Endodermal cell (in vitro differentiated cells): ENCODE measurements around the gene PTH2. TPM values are rescaled to one million over a fixed set of nuclear protein-coding genes. Genes with fewer than 3 reads are reported as not detected.

Source experiments
- DNase-seq: peaks from one replicate; pipeline ENCODE4 v3.0.0-alpha.2; 2017
- H3K27ac ChIP-seq: 2 replicates; pipeline ENCODE4 v1.5.1; 2013; ENCODE audit warnings: mild to moderate bottlenecking, low read depth, low read length, moderate library complexity
- H3K27me3 ChIP-seq: 2 replicates; pipeline ENCODE4 v1.6.1; 2013; ENCODE audit warnings: mild to moderate bottlenecking, low read length, moderate library complexity; ENCODE audit not compliant: insufficient read depth, control insufficient read depth, poor library complexity, severe bottlenecking
- H3K36me3 ChIP-seq: 2 replicates; pipeline ENCODE4 v1.7.0; 2013; ENCODE audit warnings: mild to moderate bottlenecking, low read length, moderate library complexity; ENCODE audit not compliant: control insufficient read depth, insufficient read depth
- H3K4me1 ChIP-seq: one replicate; pipeline ENCODE4 v1.7.0; 2013; ENCODE audit warnings: low read length; ENCODE audit not compliant: control insufficient read depth, insufficient read depth
- H3K4me3 ChIP-seq: 2 replicates; pipeline ENCODE4 v1.5.1; 2013; ENCODE audit warnings: mild to moderate bottlenecking, low read length, moderate library complexity
- H3K9ac ChIP-seq: 2 replicates; pipeline ENCODE4 v1.6.1; 2013; ENCODE audit warnings: mild to moderate bottlenecking, low read length, moderate library complexity; ENCODE audit not compliant: poor library complexity, severe bottlenecking; ENCODE audit errors: extremely low read depth
- H3K9me3 ChIP-seq: 2 replicates; pipeline ENCODE4 v1.6.1; 2013; ENCODE audit warnings: mild to moderate bottlenecking, low read length, moderate library complexity; ENCODE audit not compliant: control insufficient read depth
- H3K27ac Mint-ChIP-seq: 2 replicates; pipeline ENCODE4 v1.8.0; 2020; ENCODE audit warnings: mixed read lengths
- H3K27me3 Mint-ChIP-seq: 2 replicates; pipeline ENCODE4 v1.8.0; 2021; ENCODE audit warnings: mild to moderate bottlenecking, mixed read lengths; ENCODE audit not compliant: insufficient read depth
- H3K36me3 Mint-ChIP-seq: 2 replicates; pipeline ENCODE4 v1.8.0; 2020; ENCODE audit warnings: low read depth, mixed read lengths
- H3K4me1 Mint-ChIP-seq: 2 replicates; pipeline ENCODE4 v1.8.0; 2020; ENCODE audit warnings: mixed read lengths
- H3K4me3 Mint-ChIP-seq: 2 replicates; pipeline ENCODE4 v1.8.0; 2020; ENCODE audit warnings: mild to moderate bottlenecking, moderate library complexity, mixed read lengths
- H3K9me3 Mint-ChIP-seq: 2 replicates; pipeline ENCODE4 v1.8.0; 2020; ENCODE audit warnings: mild to moderate bottlenecking, mixed read lengths
- WGBS, 2 experiments: methylation state at CpG; one replicate each; pipeline versions ENCODE4 v1.1.5 to v1.1.7; 2013; ENCODE audit warnings: missing lambda C conversion rate in 2 of 2, mixed read lengths in 1 of 2; ENCODE audit not compliant: insufficient coverage in 1 of 2, insufficient read length in 1 of 2; 5-methylcytosine and 5-hydroxymethylcytosine counted together
- total RNA-seq, 2 donors: library from RNA; stranded (reverse); fragmentation: NEBNext Ultra II Directional in 1 of 2; extraction: Animal tissue kit (Norgen Biotek cat#: 25700) in 1 of 2; gene quantifications; 2 replicates in 1 of 2; 3 replicates in 1 of 2; pipeline ENCODE4 v1.2.1, GENCODE V29; 2021
- TF ChIP-seq, protein P1 (sequence below): fragments of 200-600 bp; sonication (generic); conservative IDR thresholded peaks from 2 replicates; pipeline ENCODE4 v1.5.0; 2021; ENCODE audit warnings: antibody characterized with exemption, mild to moderate bottlenecking

The PTH2 gene
- total RNA-seq, 2 donors from 2014 or later = not detected

DNA sequence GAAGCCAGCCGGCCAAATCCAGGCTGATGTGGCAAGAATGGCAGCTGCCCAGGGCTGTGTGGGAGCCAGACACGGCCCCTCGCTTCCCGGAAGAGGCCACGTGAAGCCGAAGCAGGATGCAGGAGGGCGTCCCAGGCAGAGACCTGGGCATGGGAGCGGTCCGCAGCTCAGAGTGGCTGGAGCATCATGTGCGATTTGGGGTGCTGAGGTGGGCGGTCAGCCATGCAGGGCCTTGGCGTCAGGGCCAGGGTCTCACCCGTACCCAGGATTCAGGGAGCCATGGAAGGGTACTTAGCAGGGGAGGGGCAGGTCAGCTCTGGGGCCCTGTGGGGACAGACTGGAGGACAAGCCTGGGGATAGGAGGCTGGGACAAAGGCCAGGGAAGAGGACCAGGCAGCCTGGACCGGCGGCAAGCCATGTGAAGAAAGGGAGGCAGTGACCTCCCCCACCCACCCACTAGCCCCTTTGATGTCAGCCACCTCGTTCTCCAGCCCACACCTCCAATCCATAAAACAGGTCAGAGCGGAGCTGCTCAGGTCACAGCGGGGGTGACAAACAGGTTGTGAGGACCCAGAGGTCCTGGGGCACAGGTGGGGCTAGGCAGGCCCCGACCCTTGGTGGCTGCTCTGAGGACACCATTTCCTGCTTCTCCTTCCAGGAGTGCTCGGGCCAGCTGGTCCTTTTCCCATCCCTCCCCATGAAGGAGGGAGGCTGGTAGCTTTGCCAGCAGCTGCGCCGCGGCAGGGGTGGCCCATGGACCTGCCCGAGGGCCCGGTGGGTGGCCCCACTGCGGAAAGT, 32.9 kb downstream of the PTH2 start:
- H3K27ac Mint-ChIP-seq = no peak overlapping the region
- no peak for DNase-seq
- H3K27ac ChIP-seq = no peak overlapping the region
- H3K4me1 Mint-ChIP-seq = no peaks in the 10 kb centered on the region
- TF ChIP-seq, protein P1, sequence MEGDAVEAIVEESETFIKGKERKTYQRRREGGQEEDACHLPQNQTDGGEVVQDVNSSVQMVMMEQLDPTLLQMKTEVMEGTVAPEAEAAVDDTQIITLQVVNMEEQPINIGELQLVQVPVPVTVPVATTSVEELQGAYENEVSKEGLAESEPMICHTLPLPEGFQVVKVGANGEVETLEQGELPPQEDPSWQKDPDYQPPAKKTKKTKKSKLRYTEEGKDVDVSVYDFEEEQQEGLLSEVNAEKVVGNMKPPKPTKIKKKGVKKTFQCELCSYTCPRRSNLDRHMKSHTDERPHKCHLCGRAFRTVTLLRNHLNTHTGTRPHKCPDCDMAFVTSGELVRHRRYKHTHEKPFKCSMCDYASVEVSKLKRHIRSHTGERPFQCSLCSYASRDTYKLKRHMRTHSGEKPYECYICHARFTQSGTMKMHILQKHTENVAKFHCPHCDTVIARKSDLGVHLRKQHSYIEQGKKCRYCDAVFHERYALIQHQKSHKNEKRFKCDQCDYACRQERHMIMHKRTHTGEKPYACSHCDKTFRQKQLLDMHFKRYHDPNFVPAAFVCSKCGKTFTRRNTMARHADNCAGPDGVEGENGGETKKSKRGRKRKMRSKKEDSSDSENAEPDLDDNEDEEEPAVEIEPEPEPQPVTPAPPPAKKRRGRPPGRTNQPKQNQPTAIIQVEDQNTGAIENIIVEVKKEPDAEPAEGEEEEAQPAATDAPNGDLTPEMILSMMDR = no peak
- 82 to 88% methylated on average over 10 to 26 of the region's 26 CpGs for WGBS, 2 experiments
- no peaks in the 10 kb centered on the region for H3K36me3 Mint-ChIP-seq
- H3K27me3 ChIP-seq = peaks cover 9% of the 10 kb centered on the region
- H3K9me3 Mint-ChIP-seq = peaks cover 1% of the 10 kb centered on the region
- no peaks in the 10 kb centered on the region for H3K4me1 ChIP-seq
- H3K27me3 Mint-ChIP-seq = peaks cover 26% of the 10 kb centered on the region
- no peak overlapping the region for H3K4me3 ChIP-seq
- H3K36me3 ChIP-seq = no peaks in the 10 kb centered on the region
- H3K9me3 ChIP-seq = no peaks in the 10 kb centered on the region
- H3K9ac ChIP-seq = no peak overlapping the region
- no peak overlapping the region for H3K4me3 Mint-ChIP-seq

DNA sequence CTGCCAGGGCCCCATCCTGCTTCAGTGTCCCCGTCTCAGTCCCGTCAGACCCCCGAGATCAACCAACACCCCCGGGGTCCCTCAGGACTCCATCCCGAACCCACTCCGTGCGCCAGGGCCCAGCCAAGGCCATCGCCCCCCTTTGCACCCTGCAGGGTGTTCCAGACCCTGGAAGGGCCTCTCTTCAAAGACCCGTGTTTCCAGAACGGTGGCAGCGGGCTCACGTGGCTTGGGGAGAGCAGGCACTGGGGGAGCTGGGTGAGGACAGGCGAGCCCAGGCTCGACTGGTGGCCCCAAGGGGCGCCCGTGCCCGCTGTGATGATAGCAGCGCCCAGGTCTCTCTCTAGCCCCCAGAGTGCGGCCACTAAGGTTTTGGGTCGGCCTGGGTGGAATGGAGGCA, 33.8 kb downstream of the PTH2 start:
- no peak overlapping the region for H3K27ac Mint-ChIP-seq
- no peaks in the 10 kb centered on the region for H3K4me1 Mint-ChIP-seq
- H3K27ac ChIP-seq = no peak overlapping the region
- H3K4me1 ChIP-seq = no peaks in the 10 kb centered on the region
- TF ChIP-seq, protein P1 = no peak
- no peak overlapping the region for H3K4me3 ChIP-seq
- no peaks in the 10 kb centered on the region for H3K36me3 ChIP-seq
- H3K4me3 Mint-ChIP-seq = no peak overlapping the region
- peaks cover 28% of the 10 kb centered on the region for H3K27me3 Mint-ChIP-seq
- peaks cover 9% of the 10 kb centered on the region for H3K27me3 ChIP-seq
- 91 to 95% methylated on average over 17 to 20 of the region's 20 CpGs for WGBS, 2 experiments
- peaks cover 1% of the 10 kb centered on the region for H3K9me3 Mint-ChIP-seq
- no peaks in the 10 kb centered on the region for H3K9me3 ChIP-seq
- no peaks in the 10 kb centered on the region for H3K36me3 Mint-ChIP-seq
- no peak overlapping the region for H3K9ac ChIP-seq
- DNase-seq = no peak

DNA sequence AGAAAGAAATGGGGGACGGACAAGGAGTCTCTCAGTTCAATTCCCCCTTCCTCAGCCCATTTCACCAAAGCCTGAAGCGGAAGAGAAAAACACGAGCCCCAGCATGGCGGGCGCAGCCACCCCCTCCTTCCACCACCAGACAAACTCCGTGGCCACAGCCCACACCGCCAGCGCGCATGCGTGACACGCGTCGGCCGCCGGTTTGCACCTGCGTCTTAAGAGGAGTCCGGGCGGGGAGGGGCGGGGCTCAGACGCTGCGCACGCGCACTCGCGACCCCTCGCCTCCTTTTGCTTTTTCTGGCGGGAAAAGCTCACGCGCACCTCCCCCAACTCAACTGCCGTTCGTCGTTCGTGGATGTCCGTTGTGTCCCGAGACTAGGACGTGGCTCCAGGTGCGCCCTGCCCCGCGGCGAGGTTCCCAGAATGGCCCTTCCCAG, 35.3 kb downstream of the PTH2 start, which contains the start of gene KASH5:
KASH5 (plus strand) TSS at position 314 of the 437 bp plus-strand sequence. CDS start 2,635 bp downstream, outside the sequence.
- no peak for DNase-seq
- Histone ChIP-seq H3K27ac (no peak within 1 kb of the TSS), H3K27me3 (peaks cover 6% of the 10 kb centered on the region), H3K4me3 (no peak within 1 kb of the TSS), H3K9me3 (no peaks in the 10 kb centered on the region), H3K36me3 (no peaks in the 10 kb centered on the region), H3K9ac (no peak within 1 kb of the TSS), H3K4me1 (no peaks in the 10 kb centered on the region)
- Mint-ChIP-seq H3K9me3 (peaks cover 6% of the 10 kb centered on the region), H3K4me1 (no peaks in the 10 kb centered on the region), H3K27ac (no peak within 1 kb of the TSS), H3K27me3 (peaks cover 32% of the 10 kb centered on the region), H3K36me3 (no peaks in the 10 kb centered on the region), H3K4me3 (no peak within 1 kb of the TSS)
- WGBS, 2 experiments = 95% methylated on average over 30 to 40 of the region's 40 CpGs
- TF ChIP-seq, protein P1 = no peak
